CD4-positive, alpha-beta T cell treated with Interleukin-12 subunit alpha and Interleukin-12 subunit beta, for 1 hour (primary cell): ENCODE measurements around the gene CIDEB.

Experiments used
- DNase-seq: peaks from one replicate; pipeline ENCODE4 v3.0.0-alpha.2; 2020

Gene CIDEB

DNA sequence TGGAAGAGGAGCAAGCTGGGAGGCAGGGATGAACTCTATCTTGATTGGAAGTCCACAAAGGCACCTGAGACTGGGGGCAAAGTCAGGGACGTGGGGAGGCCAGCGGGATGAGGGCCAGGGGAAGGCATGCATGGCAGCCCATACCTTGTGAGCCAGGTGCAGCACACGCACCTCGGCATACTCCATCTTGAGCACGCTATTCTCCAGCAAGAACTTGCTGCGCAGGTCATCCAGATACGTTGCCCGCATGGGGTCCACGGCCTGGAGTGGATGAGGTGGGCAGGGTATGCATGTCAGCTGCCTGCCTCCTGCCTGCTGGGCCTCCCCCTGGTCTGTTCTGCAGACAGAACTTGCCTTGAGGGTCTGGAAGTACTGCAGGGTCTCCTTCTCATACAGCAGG, 40.3 kb downstream of the CIDEB start:
- no peak for DNase-seq

- no peak for DNase-seq
Observed at GRCh38 chr14:24266344-24267244, 41.2 kb downstream of the CIDEB start.

GRCh38 chr14:24264298-24264697, 43.5 kb downstream of the CIDEB start:
- DNase-seq: no peak

- DNase-seq: no peak
Observed at GRCh38 chr14:24263848-24264247, 43.9 kb downstream of the CIDEB start.

GRCh38 chr14:24262821-24263733, 44.7 kb downstream of the CIDEB start, which contains the start of gene TGM1:
TSS of gene TGM1 (minus strand) at chr14:24263177. CDS start at chr14:24262352, 825 bp downstream.
- DNase-seq: no peak

GRCh38 chr14:24261969-24262327, 45.8 kb downstream of the CIDEB start:
- DNase-seq: no peak

- no peak for DNase-seq
Observed at GRCh38 chr14:24261256-24261968, 46.4 kb downstream of the CIDEB start.

DNA sequence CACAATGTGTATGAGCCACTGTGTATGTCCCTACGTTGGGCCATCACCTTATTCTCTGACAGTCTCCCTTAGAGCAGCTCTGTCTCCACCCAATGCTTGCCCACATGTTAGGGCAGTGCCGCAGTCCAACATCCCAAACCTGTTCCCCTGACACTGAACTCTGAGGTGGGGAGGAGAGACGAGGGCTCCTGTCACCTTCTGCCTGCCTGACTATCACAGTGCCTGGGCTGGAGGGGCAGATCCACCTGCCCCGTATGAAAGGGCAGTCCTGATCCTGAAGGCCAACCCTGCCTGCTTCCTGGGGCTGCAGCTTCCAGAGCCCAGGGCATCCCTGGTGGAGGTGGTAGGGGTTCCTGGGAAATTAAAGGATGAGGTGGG, 47.0 kb downstream of the CIDEB start:
- DNase-seq: no peak

GRCh38 chr14:24260026-24260779, 47.6 kb downstream of the CIDEB start:
- DNase-seq: no peak

DNA sequence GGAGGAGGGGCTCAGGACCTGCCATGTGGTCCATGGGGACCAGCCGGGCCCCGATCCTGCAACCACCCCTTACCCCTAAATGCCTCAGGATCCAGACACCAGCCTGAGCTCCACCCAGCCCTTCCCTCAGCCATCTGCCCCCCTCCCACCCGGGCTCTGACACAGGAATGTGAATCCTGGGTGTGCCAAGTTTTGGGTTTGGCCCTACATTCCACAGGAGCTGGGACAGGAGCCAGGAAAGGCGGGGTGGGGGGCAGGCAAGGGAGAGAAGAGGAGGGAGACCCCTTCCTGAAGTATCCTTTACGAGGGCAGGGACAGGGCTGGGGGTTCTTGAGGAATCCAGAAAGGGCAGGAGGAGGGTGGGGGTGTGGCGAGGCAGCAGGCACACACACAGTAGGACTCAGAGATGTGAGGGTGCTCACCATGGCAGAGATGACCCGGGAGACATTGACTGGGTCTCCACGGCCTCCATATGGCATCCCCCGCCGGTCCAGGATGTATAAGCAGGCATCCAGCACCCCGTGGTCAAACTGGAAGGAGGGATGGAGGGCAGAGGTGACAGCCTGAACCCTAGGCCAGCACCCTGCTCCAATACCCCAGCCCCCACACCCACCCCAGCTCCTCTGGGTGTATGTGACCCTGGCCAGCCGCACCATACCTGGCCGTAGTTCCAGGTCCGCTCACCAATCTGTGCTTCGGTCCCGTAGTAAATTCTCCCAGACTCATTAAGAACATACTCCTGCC, 48.3 kb downstream of the CIDEB start:
- no peak for DNase-seq

DNA sequence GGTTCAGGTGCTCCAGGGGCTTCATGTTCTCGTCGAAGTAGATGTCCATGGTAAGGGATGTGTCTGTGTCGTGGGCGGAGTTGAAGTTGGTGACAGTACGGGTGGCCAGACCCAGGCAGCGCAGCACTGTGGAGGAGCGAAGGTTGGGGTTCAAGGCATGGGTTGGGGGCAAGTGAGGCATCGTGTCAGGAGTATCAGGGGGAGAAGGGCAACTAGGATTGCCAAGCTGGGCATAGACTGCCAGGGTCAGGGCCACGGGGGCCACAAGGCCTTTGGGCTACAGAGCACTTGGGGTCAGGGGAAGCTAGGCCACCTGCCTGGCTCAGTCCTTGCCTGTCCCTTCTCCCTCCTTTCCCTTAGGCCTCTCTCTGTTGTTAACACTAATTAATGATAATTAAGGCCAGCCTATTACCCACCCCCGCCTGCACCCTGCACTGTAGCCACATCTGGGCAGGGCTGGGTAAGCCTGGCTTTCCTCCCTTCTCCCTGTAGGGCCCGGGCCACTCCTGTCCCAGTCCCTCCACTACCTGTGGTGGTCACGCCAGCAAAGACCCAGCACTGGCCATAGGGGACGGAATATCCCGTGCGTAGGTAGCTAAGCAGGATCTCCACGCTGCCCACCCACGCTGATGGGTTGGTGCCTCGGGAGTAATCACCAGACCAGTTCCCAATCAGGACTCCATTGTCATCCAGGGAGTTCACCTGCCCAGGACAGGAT, 49.1 kb downstream of the CIDEB start:
- no peak for DNase-seq

- DNase-seq: no peak
Observed at GRCh38 chr14:24258119-24258518, 49.7 kb downstream of the CIDEB start.

DNA sequence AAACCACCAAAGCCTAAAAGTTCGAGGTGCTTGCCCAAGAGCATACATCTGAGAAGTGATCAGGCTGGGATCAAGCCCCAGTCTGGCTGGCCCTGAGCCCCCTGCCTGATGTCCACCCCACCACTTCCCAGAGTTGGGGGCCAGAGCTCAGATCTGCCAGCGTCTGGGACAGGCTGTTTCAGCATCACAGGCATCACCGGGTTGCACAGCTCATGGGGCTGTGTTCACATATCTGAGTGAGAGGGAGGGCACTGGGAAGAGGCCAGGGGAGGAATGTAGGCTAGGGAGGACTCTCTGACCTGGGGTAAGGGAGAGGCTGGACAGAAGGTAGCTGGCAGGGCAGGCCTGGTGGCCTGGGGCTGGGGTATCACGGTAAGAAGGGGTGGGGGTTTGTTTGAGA, 50.8 kb downstream of the CIDEB start:
- no peak for DNase-seq

DNA sequence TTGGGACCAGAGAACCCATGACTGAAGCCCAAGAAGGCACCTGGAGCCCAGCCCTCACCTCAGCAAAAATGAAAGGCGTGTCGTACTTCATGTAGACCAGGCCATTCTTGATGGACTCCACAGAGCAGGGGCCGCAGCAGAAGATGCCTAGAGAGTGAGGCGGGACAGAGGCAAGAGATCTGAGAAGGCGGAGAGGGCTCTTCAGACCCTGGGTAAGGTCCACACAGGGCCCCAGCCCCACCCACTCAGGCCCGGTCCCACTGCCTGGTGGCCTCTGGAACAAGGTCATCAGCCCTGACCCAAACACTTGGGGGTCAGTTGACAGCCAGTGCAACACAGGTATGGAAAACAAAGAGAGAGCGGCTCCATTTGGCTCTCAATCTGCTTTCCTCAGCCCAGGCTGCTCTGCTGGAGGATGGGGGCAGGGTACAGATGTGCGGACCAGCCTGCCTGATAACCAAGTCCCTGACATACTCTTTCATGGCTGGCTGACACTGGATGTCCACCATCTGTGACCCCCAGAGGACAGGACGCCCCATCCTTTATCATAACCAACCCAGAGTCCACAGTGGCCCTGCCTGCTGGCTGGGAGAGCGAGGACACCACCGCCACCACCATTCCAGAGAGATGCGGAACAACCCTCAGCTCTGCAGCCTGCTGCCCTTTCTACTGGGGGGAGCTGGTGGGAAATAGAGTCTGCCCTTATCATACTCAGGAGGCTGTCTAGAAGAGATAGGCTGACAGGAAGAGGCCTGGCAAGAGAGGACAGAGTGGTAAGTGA, 51.7 kb downstream of the CIDEB start:
- DNase-seq: no peak

- no peak for DNase-seq
Observed at GRCh38 chr14:24255438-24255837, 52.3 kb downstream of the CIDEB start.
